HepG2 (cell line): ENCODE data around the gene ANXA10. TPM values are rescaled to one million over a fixed set of nuclear protein-coding genes. Genes with fewer than 3 reads are reported as not detected.

Source experiments
- ATAC-seq: fragments of 200-7000 bp; cut with Tn5 transposase; 3 replicates; pipeline ENCODE4 v1.9.1; 2020; ENCODE audit warnings: mild to moderate bottlenecking, moderate library complexity
- BruUV-seq: library from RNA; stranded (reverse); fragments of 400-500 nt; replicated peaks from 2 replicates; lab custom pipeline; 2021; lab: Mats Ljungman, UMichigan
- CTCF ChIA-PET: fragments of 300-600 bp; formaldehyde crosslinking; extraction: SDS; loops from one replicate; lab custom pipeline; 2021; ENCODE audit warnings: low total read pairs, inconsistent platforms, low intra/inter-chr PET ratio; lab: Yijun Ruan, JAX
- POLR2A ChIA-PET: fragments of 350-600 bp; sonication (Branson Sonifier 250); formaldehyde crosslinking; loops from one replicate; lab custom pipeline; 2020; ENCODE audit warnings: antibody characterized with exemption, inconsistent platforms; lab: Yijun Ruan, JAX
- DNase-seq: peaks from one replicate; pipeline ENCODE4 v3.0.0-alpha.2; 2015; ENCODE audit warnings: low spot score
- FAIRE-seq: peaks from 3 replicates; lab custom pipeline; 2011; peaks lifted over from hg19 to GRCh38; lab: Jason Lieb, UNC
- H2AFZ ChIP-seq: one replicate; pipeline ENCODE4 v1.6.1; 2011; ENCODE audit warnings: low read length, inconsistent platforms
- H3K27ac ChIP-seq: fragments of 300-600 bp; 3 replicates; pipeline ENCODE4 v1.8.0; 2011; ENCODE audit warnings: mixed run types, mild to moderate bottlenecking, mixed read lengths, low read length, inconsistent platforms; ENCODE audit not compliant: insufficient read depth; ENCODE audit errors: extremely low read length
- H3K27me3 ChIP-seq, 2 experiments: fragments of 200-600 bp in 1 of 2; 2 replicates in 1 of 2; 3 replicates in 1 of 2; pipeline versions ENCODE4 v1.6.0 to v1.8.0; 2011; ENCODE audit warnings: low read length in 2 of 2, mild to moderate bottlenecking in 2 of 2, moderate library complexity in 2 of 2, inconsistent platforms in 1 of 2; ENCODE audit not compliant: insufficient read depth in 2 of 2, control insufficient read depth in 1 of 2
- H3K36me3 ChIP-seq, 2 experiments: fragments of 200-600 bp in 1 of 2; replicated peaks in 1 of 2; 2 replicates in 1 of 2; 3 replicates in 1 of 2; pipeline versions ENCODE4 v1.5.1 to v1.8.0; 2011; ENCODE audit warnings: low read length in 2 of 2, inconsistent platforms in 1 of 2; ENCODE audit not compliant: insufficient read depth in 2 of 2, control insufficient read depth in 1 of 2
- H3K4me1 ChIP-seq: 2 replicates; pipeline ENCODE4 v1.5.1; 2012; ENCODE audit warnings: low read length, inconsistent platforms; ENCODE audit not compliant: insufficient read depth
- H3K4me2 ChIP-seq: 2 replicates; pipeline ENCODE4 v1.6.0; 2011; ENCODE audit warnings: low read depth, low read length, inconsistent platforms
- H3K4me3 ChIP-seq, 3 experiments: fragments of 200-600 bp in 1 of 3; sonication (generic), shearing (Covaris generic) in 1 of 3; replicated peaks in 1 of 3; 2 replicates each; pipeline ENCODE4 v1.5.1; 2011 to 2016; ENCODE audit warnings: low read length in 3 of 3, inconsistent platforms in 2 of 3, low read depth in 2 of 3, mild to moderate bottlenecking in 2 of 3, control low read depth in 1 of 3, mixed read lengths in 1 of 3; ENCODE audit not compliant: insufficient read depth in 1 of 3
- H3K79me2 ChIP-seq: one replicate; pipeline ENCODE4 v1.6.1; 2011; ENCODE audit warnings: low read length, inconsistent platforms; ENCODE audit not compliant: insufficient read depth
- H3K9ac ChIP-seq: 2 replicates; pipeline ENCODE4 v1.6.0; 2011; ENCODE audit warnings: mild to moderate bottlenecking, low read depth, low read length, inconsistent platforms; ENCODE audit not compliant: insufficient read depth
- H3K9me3 ChIP-seq: 2 replicates; pipeline ENCODE4 v1.5.1; 2012; ENCODE audit warnings: mild to moderate bottlenecking, low read length
- H4K20me1 ChIP-seq: 2 replicates; pipeline ENCODE4 v1.6.0; 2011; ENCODE audit warnings: inconsistent platforms, mild to moderate bottlenecking, low read length, moderate library complexity; ENCODE audit not compliant: insufficient read depth
- ATM ChIP-seq: fragments of 450-650 bp; IDR thresholded peaks from 2 replicates; pipeline ENCODE4 v1.7.1; 2017; ENCODE audit warnings: mild to moderate bottlenecking, borderline replicate concordance
- EED ChIP-seq: sonication (generic); formaldehyde crosslinking; IDR thresholded peaks from 2 replicates; pipeline ENCODE4 v1.5.0; 2020; ENCODE audit warnings: mild to moderate bottlenecking, missing genetic modification reagents
- GMEB1 ChIP-seq: sonication (generic); formaldehyde crosslinking; IDR thresholded peaks from 2 replicates; pipeline ENCODE4 v1.5.1; 2020; ENCODE audit warnings: missing genetic modification reagents, mild to moderate bottlenecking, borderline replicate concordance
- HBP1 ChIP-seq: IDR thresholded peaks from 2 replicates; pipeline ENCODE4 v1.6.1; 2016; ENCODE audit warnings: low read depth, control low read depth
- HNF4G ChIP-seq, 2 experiments: sonication (generic) in 1 of 2; formaldehyde crosslinking in 1 of 2; IDR thresholded peaks; 2 replicates each; pipeline versions ENCODE4 v1.4.0 to v1.6.1; 2011 to 2020; ENCODE audit warnings: borderline replicate concordance in 2 of 2, low read depth in 2 of 2, mild to moderate bottlenecking in 2 of 2, low read length in 1 of 2, missing genetic modification reagents in 1 of 2, moderate library complexity in 1 of 2
- NONO ChIP-seq, 2 experiments: fragments of 450-650 bp in 1 of 2; sonication (generic) in 1 of 2; formaldehyde crosslinking in 1 of 2; IDR thresholded peaks in 1 of 2; conservative IDR thresholded peaks in 1 of 2; 2 replicates each; pipeline versions ENCODE4 v1.6.1 to v1.8.0; 2017 to 2022; ENCODE audit warnings: mild to moderate bottlenecking in 1 of 2, missing genetic modification reagents in 1 of 2, moderate library complexity in 1 of 2
- PCBP1 ChIP-seq: fragments of 200-400 bp; formaldehyde crosslinking; IDR thresholded peaks from 2 replicates; pipeline ENCODE4 v1.6.1; 2017; ENCODE audit warnings: mild to moderate bottlenecking, low read depth, low read length, borderline replicate concordance
- SIX4 ChIP-seq: sonication (generic); formaldehyde crosslinking; IDR thresholded peaks from 2 replicates; pipeline ENCODE4 v1.4.0; 2020; ENCODE audit warnings: missing genetic modification reagents
- SMAD1 ChIP-seq: sonication (generic); formaldehyde crosslinking; IDR thresholded peaks from 2 replicates; pipeline ENCODE4 v1.4.0; 2020; ENCODE audit warnings: missing genetic modification reagents, low read depth, mild to moderate bottlenecking, borderline replicate concordance
- THRA ChIP-seq: sonication (generic); formaldehyde crosslinking; IDR thresholded peaks from 2 replicates; pipeline ENCODE4 v1.4.0; 2020; ENCODE audit warnings: missing genetic modification reagents, borderline replicate concordance
- ZNF143 ChIP-seq: sonication (generic); formaldehyde crosslinking; IDR thresholded peaks from 2 replicates; pipeline ENCODE4 v1.4.0; 2020; ENCODE audit warnings: missing genetic modification reagents
- ZNF30 ChIP-seq: sonication (generic); formaldehyde crosslinking; IDR thresholded peaks from 2 replicates; pipeline ENCODE4 v1.5.0; 2020; ENCODE audit warnings: mild to moderate bottlenecking, missing genetic modification reagents
- ZNF556 ChIP-seq: sonication (generic); formaldehyde crosslinking; IDR thresholded peaks from 2 replicates; pipeline ENCODE4 v1.4.0; 2020; ENCODE audit warnings: mild to moderate bottlenecking, missing genetic modification reagents, borderline replicate concordance
- ZNF567 ChIP-seq: sonication (generic); formaldehyde crosslinking; IDR thresholded peaks from 2 replicates; pipeline ENCODE4 v1.8.1; 2023; ENCODE audit warnings: mild to moderate bottlenecking, missing genetic modification reagents, borderline replicate concordance
- ZNF709 ChIP-seq: sonication (generic); formaldehyde crosslinking; IDR thresholded peaks from 2 replicates; pipeline ENCODE4 v1.5.0; 2020; ENCODE audit warnings: mild to moderate bottlenecking, missing genetic modification reagents
- ZNF740 ChIP-seq: sonication (generic); formaldehyde crosslinking; IDR thresholded peaks from 2 replicates; pipeline ENCODE4 v1.4.0; 2020; ENCODE audit warnings: missing genetic modification reagents
- ZNF800 ChIP-seq: sonication (generic); formaldehyde crosslinking; IDR thresholded peaks from 2 replicates; pipeline ENCODE4 v1.4.0; 2020; ENCODE audit warnings: missing genetic modification reagents
- ZSCAN20 ChIP-seq: sonication (generic); formaldehyde crosslinking; IDR thresholded peaks from 2 replicates; pipeline ENCODE4 v1.4.0; 2020; ENCODE audit warnings: missing genetic modification reagents, mild to moderate bottlenecking, borderline replicate concordance
- WGBS: methylation state at CpG from one replicate; pipeline ENCODE4 v1.1.6; 2017; ENCODE audit warnings: low lambda C conversion rate; 5-methylcytosine and 5-hydroxymethylcytosine counted together
- in situ Hi-C: cut with HindIII; loops from 2 replicates; pipeline ENCODE4 v1.10.0; 2017; ENCODE audit warnings: low pct_unique_long_range_greater_than_20kb; ENCODE audit not compliant: extremely low pct_ligation_motif_present
- intact Hi-C: fragments of 100-400 bp; cut with micrococcal nuclease; formaldehyde crosslinking; loops from one replicate; pipeline ENCODE4 v1.10.0; 2022; ENCODE audit not compliant: unreplicated experiment
- polyA plus RNA-seq, 8 experiments: library from polyadenylated mRNA; depleted of rRNA in 3 of 8; stranded (reverse) in 7 of 8; unstranded in 1 of 8; fragments of >200 nt; fragmentation: Illumina TruSeq in 4 of 8; extraction: Trizol in 4 of 8; gene quantifications; 2 replicates each; pipeline versions ENCODE4 v1.2.1 to v1.2.3, GENCODE V29; 2011 to 2016; ENCODE audit warnings: low read depth in 4 of 8, missing spikeins in 1 of 8, mixed read lengths in 1 of 8; ENCODE audit not compliant: insufficient read depth in 1 of 8
- total RNA-seq, 5 experiments: library from RNA; depleted of rRNA; stranded (reverse); fragments of >200 nt; fragmentation: Illumina TruSeq; extraction: Trizol; gene quantifications; 2 replicates each; pipeline ENCODE4 v1.2.3, GENCODE V29; 2016; ENCODE audit warnings: low read depth in 1 of 5

The ANXA10 gene
- total and polyA plus RNA-seq, 2 of the 13 experiments (the other 11 are each of a cell fraction or from before 2014, with no cell fraction given) = 0.08 TPM; not detected in 1

- ChIA-PET POLR2A (no interaction called here), CTCF (no interaction called here)
- Histone ChIP-seq H3K79me2 (no peaks in the 10 kb centered on the region), H3K4me1 (no peaks in the 10 kb centered on the region), H3K36me3 (no peaks in the 10 kb centered on the region), H3K27me3 (no peaks in the 10 kb centered on the region), H2AFZ (no peak overlapping the region)
- WGBS = 0% methylated on average over 1 of the region's 1 CpG
- intact Hi-C loops = no loop called here
- ATAC-seq (no peak), DNase-seq (no peak)
- no TSS peak for BruUV-seq
- TF ChIP-seq ATM = no peak
- TF ChIP-seq ZNF556 (CRISPR knock-in tag) = no peak
- TF ChIP-seq THRA (CRISPR knock-in tag) = no peak
- no peak for TF ChIP-seq EED (CRISPR knock-in tag)
- TF ChIP-seq ZNF30 = no peak
- no peak for TF ChIP-seq ZNF567 (CRISPR knock-in tag)
- no peak for TF ChIP-seq ZNF143 (CRISPR knock-in tag)
- TF ChIP-seq ZNF800 = no peak
- no peak for TF ChIP-seq GMEB1 (CRISPR knock-in tag)
- TF ChIP-seq HNF4G (IDR thresholded peaks at IDR 0.05; ENCODE audit: borderline replicate concordance, low read depth, low read length) = no peak
- TF ChIP-seq HNF4G (CRISPR knock-in tag; IDR thresholded peaks at IDR 0.05; ENCODE audit: borderline replicate concordance, low read depth) = no peak
- TF ChIP-seq HBP1 (CRISPR knock-in tag) = no peak
- no peak for TF ChIP-seq ZSCAN20
- TF ChIP-seq NONO (IDR thresholded peaks at IDR 0.05) = no peak
- no peak for TF ChIP-seq NONO (CRISPR knock-in tag; conservative IDR thresholded peaks at IDR 0.05)
- no peak for TF ChIP-seq ZNF740 (CRISPR knock-in tag)
- TF ChIP-seq SMAD1 (CRISPR knock-in tag) = no peak
- TF ChIP-seq PCBP1 = no peak
- TF ChIP-seq SIX4 (CRISPR knock-in tag) = no peak
- no peak for TF ChIP-seq ZNF709 (CRISPR knock-in tag)
- TF ChIP-seq, all 625 proteins: peak for 0
- FAIRE-seq = no peak
- H3K4me3 ChIP-seq = no peak overlapping the region
- in situ Hi-C loops = no loop called here
- no peak overlapping the region for H3K4me2 ChIP-seq
- no peaks in the 10 kb centered on the region for H4K20me1 ChIP-seq
- no peak overlapping the region for H3K27ac ChIP-seq
- peaks cover 4% of the 10 kb centered on the region; the same call in 1 of the 2 replicates for H3K9me3 ChIP-seq
- H3K9ac ChIP-seq = no peak overlapping the region
Observed at GRCh38 chr4:168101026-168101425, 8.7 kb downstream of the ANXA10 start.
